ENCODE data around the gene MTAP.
"Not testable (repeated sequence)": the region's sequence is repeated elsewhere in the genome, so short reads cannot be mapped to it uniquely, and the experiment has no call there.

The MTAP gene

GRCh38 chr9:21933865-21934264 lies 131.4 kb downstream of the MTAP start:
- Histone ChIP-seq H3K27ac (ENCODE audit: low read length) (no peak overlapping the region), H3K36me3 (ENCODE audit: insufficient read depth, low read depth, low read length) (no peaks in the 10 kb centered on the region)

GRCh38 chr9:21935631-21936030 lies 133.2 kb downstream of the MTAP start:
- no peaks in the 10 kb centered on the region for H3K36me3 ChIP-seq (ENCODE audit: insufficient read depth, low read depth, low read length)
- H3K9ac ChIP-seq (ENCODE audit: low read depth, low read length): no peak overlapping the region
- no peaks in the 10 kb centered on the region for H3K27me3 ChIP-seq (ENCODE audit: insufficient read depth, low read length)
- H3K4me1 ChIP-seq (ENCODE audit: insufficient read depth, low read length): peaks cover 21% of the 10 kb centered on the region
- no peaks in the 10 kb centered on the region for H3K9me3 ChIP-seq (ENCODE audit: insufficient read depth, low read depth, low read length)
- H3K4me3 ChIP-seq (ENCODE audit: low read length): no peak overlapping the region
- H3K27ac ChIP-seq (ENCODE audit: low read length): no peak overlapping the region

More at GRCh38 chr9:21933865-21934264, 131.4 kb downstream of the MTAP start:
- H3K9ac ChIP-seq (ENCODE audit: low read depth, low read length): no peak overlapping the region
- H3K4me1 ChIP-seq (ENCODE audit: insufficient read depth, low read length): peaks cover 21% of the 10 kb centered on the region
- H3K9me3 ChIP-seq (ENCODE audit: insufficient read depth, low read depth, low read length): no peaks in the 10 kb centered on the region
- no peaks in the 10 kb centered on the region for H3K27me3 ChIP-seq (ENCODE audit: insufficient read depth, low read length)
- H3K4me3 ChIP-seq (ENCODE audit: low read length): no peak overlapping the region

GRCh38 chr9:21936161-21936560 lies 133.7 kb downstream of the MTAP start:
- Histone ChIP-seq H3K4me1 (ENCODE audit: insufficient read depth, low read length) (peaks cover 21% of the 10 kb centered on the region), H3K4me3 (ENCODE audit: low read length) (no peak overlapping the region), H3K9me3 (ENCODE audit: insufficient read depth, low read depth, low read length) (no peaks in the 10 kb centered on the region), H3K27me3 (ENCODE audit: insufficient read depth, low read length) (no peaks in the 10 kb centered on the region), H3K36me3 (ENCODE audit: insufficient read depth, low read depth, low read length) (no peaks in the 10 kb centered on the region), H3K9ac (ENCODE audit: low read depth, low read length) (no peak overlapping the region), H3K27ac (ENCODE audit: low read length) (no peak overlapping the region)

- H3K27ac ChIP-seq (ENCODE audit: low read length): no peak overlapping the region
- no peaks in the 10 kb centered on the region for H3K9me3 ChIP-seq (ENCODE audit: insufficient read depth, low read depth, low read length)
- H3K9ac ChIP-seq (ENCODE audit: low read depth, low read length): no peak overlapping the region
- H3K4me1 ChIP-seq (ENCODE audit: insufficient read depth, low read length): no peaks in the 10 kb centered on the region
- H3K27me3 ChIP-seq (ENCODE audit: insufficient read depth, low read length): no peaks in the 10 kb centered on the region
- no peak overlapping the region for H3K4me3 ChIP-seq (ENCODE audit: low read length)
- no peaks in the 10 kb centered on the region for H3K36me3 ChIP-seq (ENCODE audit: insufficient read depth, low read depth, low read length)
Observed at GRCh38 chr9:21941337-21941995, 139.0 kb downstream of the MTAP start.

- H3K4me3 ChIP-seq (ENCODE audit: low read length): no peak overlapping the region
- no peaks in the 10 kb centered on the region for H3K4me1 ChIP-seq (ENCODE audit: insufficient read depth, low read length)
- no peaks in the 10 kb centered on the region for H3K27me3 ChIP-seq (ENCODE audit: insufficient read depth, low read length)
- no peak overlapping the region for H3K27ac ChIP-seq (ENCODE audit: low read length)
- no peak overlapping the region for H3K9ac ChIP-seq (ENCODE audit: low read depth, low read length)
- no peaks in the 10 kb centered on the region for H3K9me3 ChIP-seq (ENCODE audit: insufficient read depth, low read depth, low read length)
- no peaks in the 10 kb centered on the region for H3K36me3 ChIP-seq (ENCODE audit: insufficient read depth, low read depth, low read length)
Observed at GRCh38 chr9:21943464-21943863, 141.0 kb downstream of the MTAP start.

- H3K27me3 ChIP-seq (ENCODE audit: insufficient read depth, low read length): no peaks in the 10 kb centered on the region
- no peak overlapping the region for H3K27ac ChIP-seq (ENCODE audit: low read length)
- no peak overlapping the region for H3K9ac ChIP-seq (ENCODE audit: low read depth, low read length)
- H3K36me3 ChIP-seq (ENCODE audit: insufficient read depth, low read depth, low read length): no peaks in the 10 kb centered on the region
- no peak overlapping the region for H3K4me3 ChIP-seq (ENCODE audit: low read length)
- no peaks in the 10 kb centered on the region for H3K9me3 ChIP-seq (ENCODE audit: insufficient read depth, low read depth, low read length)
- no peaks in the 10 kb centered on the region for H3K4me1 ChIP-seq (ENCODE audit: insufficient read depth, low read length)
Observed at GRCh38 chr9:21945606-21946005, 143.2 kb downstream of the MTAP start.

GRCh38 chr9:21958833-21959232 lies 156.4 kb downstream of the MTAP start:
- no peak overlapping the region for H3K27ac ChIP-seq (ENCODE audit: low read length)
- H3K9ac ChIP-seq (ENCODE audit: low read depth, low read length): no peak overlapping the region
- peaks cover 36% of the 10 kb centered on the region for H3K27me3 ChIP-seq (ENCODE audit: insufficient read depth, low read length)
- no peak overlapping the region for H3K4me3 ChIP-seq (ENCODE audit: low read length)
- no peaks in the 10 kb centered on the region for H3K4me1 ChIP-seq (ENCODE audit: insufficient read depth, low read length)
- H3K9me3 ChIP-seq (ENCODE audit: insufficient read depth, low read depth, low read length): no peaks in the 10 kb centered on the region
- no peaks in the 10 kb centered on the region for H3K36me3 ChIP-seq (ENCODE audit: insufficient read depth, low read depth, low read length)

- not testable (repeated sequence) for H3K4me1 ChIP-seq (ENCODE audit: insufficient read depth, low read length); H3K36me3 ChIP-seq (ENCODE audit: insufficient read depth, low read depth, low read length); H3K9me3 ChIP-seq (ENCODE audit: insufficient read depth, low read depth, low read length); H3K27ac ChIP-seq (ENCODE audit: low read length); H3K4me3 ChIP-seq (ENCODE audit: low read length); H3K9ac ChIP-seq (ENCODE audit: low read depth, low read length)
- peaks cover 40% of the 10 kb centered on the region for H3K27me3 ChIP-seq (ENCODE audit: insufficient read depth, low read length)
Observed at GRCh38 chr9:21959268-21959667, 156.8 kb downstream of the MTAP start.

- Histone ChIP-seq H3K27ac (ENCODE audit: low read length) (no peak overlapping the region), H3K9me3 (ENCODE audit: insufficient read depth, low read depth, low read length) (no peaks in the 10 kb centered on the region; the same call in 1 of the 2 replicates), H3K36me3 (ENCODE audit: insufficient read depth, low read depth, low read length) (no peaks in the 10 kb centered on the region), H3K4me1 (ENCODE audit: insufficient read depth, low read length) (no peaks in the 10 kb centered on the region; the same call in 1 of the 2 replicates), H3K27me3 (ENCODE audit: insufficient read depth, low read length) (peaks cover 63% of the 10 kb centered on the region), H3K9ac (ENCODE audit: low read depth, low read length) (no peak overlapping the region), H3K4me3 (ENCODE audit: low read length) (no peak overlapping the region)
Observed at GRCh38 chr9:21961569-21961968, 159.1 kb downstream of the MTAP start.

- Histone ChIP-seq H3K9ac (ENCODE audit: low read depth, low read length) (no peak overlapping the region), H3K4me1 (ENCODE audit: insufficient read depth, low read length) (peaks cover 4% of the 10 kb centered on the region; the same call in 1 of the 2 replicates), H3K36me3 (ENCODE audit: insufficient read depth, low read depth, low read length) (no peaks in the 10 kb centered on the region)
Observed at GRCh38 chr9:21964925-21965385, 162.5 kb downstream of the MTAP start.

GRCh38 chr9:21965401-21965951 lies 163.0 kb downstream of the MTAP start:
- H3K27ac ChIP-seq (ENCODE audit: low read length): no peak overlapping the region
- H3K4me1 ChIP-seq (ENCODE audit: insufficient read depth, low read length): peaks cover 4% of the 10 kb centered on the region; the same call in 1 of the 2 replicates
- no peak overlapping the region for H3K9ac ChIP-seq (ENCODE audit: low read depth, low read length)
- peaks cover 4% of the 10 kb centered on the region; the same call in 1 of the 2 replicates for H3K9me3 ChIP-seq (ENCODE audit: insufficient read depth, low read depth, low read length)
- no peaks in the 10 kb centered on the region for H3K36me3 ChIP-seq (ENCODE audit: insufficient read depth, low read depth, low read length)
- peaks cover 95% of the 10 kb centered on the region for H3K27me3 ChIP-seq (ENCODE audit: insufficient read depth, low read length)
- H3K4me3 ChIP-seq (ENCODE audit: low read length): peak overlapping the region; percentile 57

More at GRCh38 chr9:21964925-21965385, 162.5 kb downstream of the MTAP start:
- Histone ChIP-seq H3K27me3 (ENCODE audit: insufficient read depth, low read length) (peaks cover 95% of the 10 kb centered on the region), H3K9me3 (ENCODE audit: insufficient read depth, low read depth, low read length) (peaks cover 4% of the 10 kb centered on the region; the same call in 1 of the 2 replicates), H3K27ac (ENCODE audit: low read length) (no peak overlapping the region), H3K4me3 (ENCODE audit: low read length) (peak overlapping the region; percentile 57)

All from iPS-20b (cell line).